ENCODE data around the gene CCDC146.

GRCh38 chr7:77258014-77258413, 135.6 kb downstream of the CCDC146 start:
- TF ChIP-seq POLR2A (IDR thresholded peaks at IDR 0.05) (no peak), CTCF (IDR thresholded peaks at IDR 0.05) (no peak)
